WI38 (cell line): ENCODE measurements around the gene PAPOLA.

Experiments used
- H3K4me3 ChIP-seq: 2 replicates; pipeline ENCODE4 v1.5.1; 2011; ENCODE audit warnings: low read depth, mild to moderate bottlenecking, control low read depth, low read length
- CTCF ChIP-seq: IDR thresholded peaks from 2 replicates; pipeline ENCODE4 v1.5.1; 2012; ENCODE audit warnings: low read depth, mild to moderate bottlenecking, control low read depth, low read length

Gene PAPOLA

GRCh38 chr14:96592591-96593386, 90.6 kb downstream of the PAPOLA start:
- no peak for TF ChIP-seq CTCF
- peak overlapping the region; percentile 46 for H3K4me3 ChIP-seq

- H3K4me3 ChIP-seq = no peak overlapping the region
- no peak for TF ChIP-seq CTCF
Measured at GRCh38 chr14:96594961-96595360, 92.8 kb downstream of the PAPOLA start.

GRCh38 chr14:96597680-96598079, 95.5 kb downstream of the PAPOLA start:
- TF ChIP-seq CTCF = no peak
- no peak overlapping the region for H3K4me3 ChIP-seq

- no peak for TF ChIP-seq CTCF
Measured at GRCh38 chr14:96598332-96598928, 96.2 kb downstream of the PAPOLA start.

GRCh38 chr14:96599076-96599475, 96.9 kb downstream of the PAPOLA start:
- no peak for TF ChIP-seq CTCF
- H3K4me3 ChIP-seq = no peak overlapping the region

More at GRCh38 chr14:96598332-96598928, 96.2 kb downstream of the PAPOLA start:
- H3K4me3 ChIP-seq = no peak overlapping the region

GRCh38 chr14:96602186-96602585, 100.0 kb downstream of the PAPOLA start:
- no peak overlapping the region for H3K4me3 ChIP-seq
- TF ChIP-seq CTCF = no peak

GRCh38 chr14:96603350-96604255, 101.4 kb downstream of the PAPOLA start:
- TF ChIP-seq CTCF = no peak
- no peak overlapping the region for H3K4me3 ChIP-seq
